ENCODE results near the gene ACKR4.

The ACKR4 gene

DNA sequence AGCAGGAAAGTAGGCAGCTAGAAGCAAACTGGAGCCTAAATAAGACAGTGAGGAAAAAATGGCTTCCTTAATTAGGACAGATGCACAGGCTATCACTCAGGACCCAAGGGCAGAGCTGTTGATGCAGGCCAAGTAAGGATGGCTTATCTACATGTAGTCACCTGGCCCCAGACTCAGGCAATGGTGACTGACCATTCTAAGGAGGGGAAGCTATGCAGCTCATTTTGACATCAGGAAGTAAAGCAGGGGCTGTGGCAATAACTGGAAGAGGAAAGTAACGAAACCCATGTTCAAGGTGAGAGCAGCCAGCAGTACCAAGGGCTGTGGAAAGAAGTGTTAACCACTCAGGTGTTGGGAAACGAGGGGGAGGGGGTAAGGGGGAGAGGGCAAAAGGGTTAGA is 46.3 kb downstream of the ACKR4 start:
- Histone ChIP-seq H3K79me2 (ENCODE audit: insufficient read depth, low read length) (no peaks in the 10 kb centered on the region), H3K36me3 (ENCODE audit: insufficient read depth, low read length) (peaks cover 11% of the 10 kb centered on the region), H3K27me3 (ENCODE audit: insufficient read depth, low read length, poor library complexity) (no peaks in the 10 kb centered on the region), H3K9ac (ENCODE audit: low read depth, low read length) (no peak overlapping the region), H3K4me3 (ENCODE audit: low read depth in 1 of 2, low read length in 2 of 2) (no peak overlapping the region), H4K20me1 (ENCODE audit: insufficient read depth, low read length) (no peaks in the 10 kb centered on the region), H2AFZ (ENCODE audit: low read depth, low read length) (no peak overlapping the region), H3K9me3 (ENCODE audit: insufficient read depth, low read length, severe bottlenecking) (no peaks in the 10 kb centered on the region), H3K4me1 (ENCODE audit: insufficient read depth, low read length) (no peaks in the 10 kb centered on the region), H3K27ac (ENCODE audit: low read length) (no peak overlapping the region), H3K4me2 (ENCODE audit: insufficient read depth, low read length) (no peak overlapping the region)
- TF ChIP-seq EZH2 (IDR thresholded peaks at IDR 0.05; ENCODE audit: borderline replicate concordance, low read depth, low read length, severe bottlenecking) = no peak
- no peak for TF ChIP-seq CTCF (IDR thresholded peaks at IDR 0.05; ENCODE audit: borderline replicate concordance, extremely low read depth, low read length, poor library complexity, severe bottlenecking)
- no peak for DNase-seq
- ATAC-seq (ENCODE audit: insufficient read depth, low read depth) = no peak

DNA sequence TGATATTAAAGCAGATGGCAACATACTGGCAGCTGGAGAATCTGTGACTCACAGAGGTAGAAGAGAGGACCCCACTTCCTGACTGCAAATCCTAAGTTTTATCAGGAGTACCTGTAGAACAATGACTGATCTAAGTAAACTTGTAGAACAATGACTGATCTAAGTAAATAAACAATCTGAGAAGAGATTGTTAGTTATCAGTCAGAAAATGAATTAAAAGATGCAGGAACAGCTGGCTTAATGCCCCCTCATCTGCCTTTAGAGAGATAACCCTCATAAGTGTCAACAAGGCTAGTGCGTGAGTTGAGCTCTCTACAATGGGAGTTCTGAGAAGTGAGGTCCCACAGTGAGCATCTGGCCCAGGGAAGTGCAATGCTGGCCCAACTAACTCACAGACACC is 48.0 kb downstream of the ACKR4 start:
- H3K4me2 ChIP-seq (ENCODE audit: insufficient read depth, low read length) = no peak overlapping the region
- no peak overlapping the region for H3K4me3 ChIP-seq (ENCODE audit: low read depth in 1 of 2, low read length in 2 of 2)
- H3K36me3 ChIP-seq (ENCODE audit: insufficient read depth, low read length) = no peaks in the 10 kb centered on the region
- no peaks in the 10 kb centered on the region for H3K4me1 ChIP-seq (ENCODE audit: insufficient read depth, low read length)
- no peak overlapping the region for H3K27ac ChIP-seq (ENCODE audit: low read length)
- H3K9me3 ChIP-seq (ENCODE audit: insufficient read depth, low read length, severe bottlenecking) = no peaks in the 10 kb centered on the region
- H4K20me1 ChIP-seq (ENCODE audit: insufficient read depth, low read length) = no peaks in the 10 kb centered on the region
- TF ChIP-seq EZH2 (IDR thresholded peaks at IDR 0.05; ENCODE audit: borderline replicate concordance, low read depth, low read length, severe bottlenecking) = no peak
- TF ChIP-seq CTCF (IDR thresholded peaks at IDR 0.05; ENCODE audit: borderline replicate concordance, extremely low read depth, low read length, poor library complexity, severe bottlenecking) = no peak
- no peak overlapping the region for H2AFZ ChIP-seq (ENCODE audit: low read depth, low read length)
- H3K79me2 ChIP-seq (ENCODE audit: insufficient read depth, low read length) = no peaks in the 10 kb centered on the region
- ATAC-seq (ENCODE audit: insufficient read depth, low read depth) = no peak
- no peak for DNase-seq
- H3K9ac ChIP-seq (ENCODE audit: low read depth, low read length) = no peak overlapping the region
- no peaks in the 10 kb centered on the region for H3K27me3 ChIP-seq (ENCODE audit: insufficient read depth, low read length, poor library complexity)

- H3K9ac ChIP-seq (ENCODE audit: low read depth, low read length) = no peak overlapping the region
These were observed 53.1 kb downstream of the ACKR4 start for GRCh38 chr3:132650153-132650552.

More at GRCh38 chr3:132650153-132650552, 53.1 kb downstream of the ACKR4 start:
- Histone ChIP-seq H3K9me3 (ENCODE audit: insufficient read depth, low read length, severe bottlenecking) (no peaks in the 10 kb centered on the region), H3K27ac (ENCODE audit: low read length) (no peak overlapping the region), H3K27me3 (ENCODE audit: insufficient read depth, low read length, poor library complexity) (no peaks in the 10 kb centered on the region), H4K20me1 (ENCODE audit: insufficient read depth, low read length) (no peaks in the 10 kb centered on the region), H3K36me3 (ENCODE audit: insufficient read depth, low read length) (no peaks in the 10 kb centered on the region), H2AFZ (ENCODE audit: low read depth, low read length) (no peak overlapping the region), H3K4me1 (ENCODE audit: insufficient read depth, low read length) (no peaks in the 10 kb centered on the region), H3K79me2 (ENCODE audit: insufficient read depth, low read length) (no peaks in the 10 kb centered on the region), H3K4me2 (ENCODE audit: insufficient read depth, low read length) (no peak overlapping the region), H3K4me3 (ENCODE audit: low read depth in 1 of 2, low read length in 2 of 2) (no peak overlapping the region)
- ATAC-seq (ENCODE audit: insufficient read depth, low read depth) (no peak), DNase-seq (no peak)
- TF ChIP-seq CTCF (IDR thresholded peaks at IDR 0.05; ENCODE audit: borderline replicate concordance, extremely low read depth, low read length, poor library complexity, severe bottlenecking) (no peak), EZH2 (IDR thresholded peaks at IDR 0.05; ENCODE audit: borderline replicate concordance, low read depth, low read length, severe bottlenecking) (no peak)

Measured in DND-41 (cell line).